ENCODE data around the gene GSE1.

Gene GSE1

DNA sequence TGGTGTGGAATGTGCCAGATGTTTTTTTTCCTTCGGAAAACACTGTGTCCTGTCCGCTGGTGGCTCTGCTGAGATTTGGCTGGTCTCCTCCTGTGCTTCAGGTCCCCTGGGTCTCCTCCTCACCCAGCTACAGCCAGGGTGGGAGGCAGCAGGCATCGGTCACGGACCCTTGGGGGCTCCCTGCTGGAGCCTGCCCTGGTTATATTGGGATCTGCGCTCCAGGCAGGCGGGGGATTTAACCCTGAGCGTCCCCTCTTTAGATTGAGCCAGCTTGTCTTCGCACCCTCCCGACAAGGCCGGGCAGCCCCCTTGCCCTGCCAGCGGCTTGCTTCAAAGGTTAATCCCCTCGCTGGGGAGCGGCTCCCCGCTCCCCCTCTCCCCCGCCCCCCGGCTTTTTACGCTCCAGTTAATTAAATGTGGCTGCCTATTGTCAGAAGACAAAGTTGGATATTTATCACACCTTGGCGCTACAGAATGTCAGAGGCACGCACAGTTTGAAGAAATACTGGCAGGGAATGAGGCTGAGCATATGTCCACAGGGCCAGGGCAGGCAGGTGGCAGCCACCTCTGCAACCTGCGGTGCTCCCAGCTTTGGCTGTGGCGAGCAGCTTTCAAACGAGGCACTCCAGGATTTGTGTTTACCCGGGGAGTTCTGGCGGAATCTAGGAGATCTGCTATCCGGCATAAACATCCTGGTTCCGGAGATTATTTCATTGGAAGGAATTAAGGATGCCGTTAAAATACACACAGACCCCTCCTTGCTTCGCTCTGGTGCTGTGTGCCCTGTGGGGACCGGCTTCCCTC lies 38.2 kb upstream of the GSE1 start:
- DNase-seq: peak in 1 of 2 experiments; percentile 35

DNA sequence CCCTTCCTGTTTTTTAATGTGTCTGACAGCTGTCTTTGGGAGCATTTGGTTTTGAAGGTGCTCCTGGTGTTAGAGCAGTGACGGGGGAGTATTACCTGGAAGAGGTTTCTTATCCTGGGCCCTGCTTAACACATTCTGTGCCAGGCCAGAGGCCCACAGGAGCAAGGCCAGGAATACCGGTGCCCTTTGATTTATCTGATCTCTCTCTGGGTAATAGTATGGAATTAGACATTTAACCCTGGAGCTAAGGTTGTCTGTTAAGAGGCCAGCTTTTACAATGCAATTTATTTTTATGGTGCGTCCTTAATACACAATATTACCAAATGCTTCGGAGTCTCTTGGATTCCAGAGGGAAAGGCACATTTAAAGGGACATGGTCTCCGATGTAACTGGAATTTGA lies 37.2 kb upstream of the GSE1 start:
- no peak for DNase-seq

DNA sequence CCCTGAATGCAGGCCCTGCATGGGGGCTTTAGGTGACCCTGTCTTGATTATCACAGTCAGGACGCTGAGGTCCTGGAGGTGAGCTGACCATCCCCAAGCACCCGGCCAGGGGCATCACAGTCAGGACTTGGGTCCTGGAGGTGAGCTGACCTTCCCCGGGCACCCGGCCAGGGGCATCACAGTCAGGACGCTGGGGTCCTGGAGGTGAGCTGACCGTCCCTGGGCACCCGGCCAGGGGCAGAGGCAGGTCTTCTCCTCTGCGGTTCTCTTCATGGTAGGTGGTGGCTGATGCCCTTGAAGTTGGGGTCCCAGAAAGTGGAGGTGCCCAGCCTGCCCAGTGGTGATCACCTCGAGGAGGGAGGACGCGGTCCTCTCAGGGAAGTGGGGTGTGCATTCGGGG lies 36.2 kb upstream of the GSE1 start:
- DNase-seq: no peak

DNA sequence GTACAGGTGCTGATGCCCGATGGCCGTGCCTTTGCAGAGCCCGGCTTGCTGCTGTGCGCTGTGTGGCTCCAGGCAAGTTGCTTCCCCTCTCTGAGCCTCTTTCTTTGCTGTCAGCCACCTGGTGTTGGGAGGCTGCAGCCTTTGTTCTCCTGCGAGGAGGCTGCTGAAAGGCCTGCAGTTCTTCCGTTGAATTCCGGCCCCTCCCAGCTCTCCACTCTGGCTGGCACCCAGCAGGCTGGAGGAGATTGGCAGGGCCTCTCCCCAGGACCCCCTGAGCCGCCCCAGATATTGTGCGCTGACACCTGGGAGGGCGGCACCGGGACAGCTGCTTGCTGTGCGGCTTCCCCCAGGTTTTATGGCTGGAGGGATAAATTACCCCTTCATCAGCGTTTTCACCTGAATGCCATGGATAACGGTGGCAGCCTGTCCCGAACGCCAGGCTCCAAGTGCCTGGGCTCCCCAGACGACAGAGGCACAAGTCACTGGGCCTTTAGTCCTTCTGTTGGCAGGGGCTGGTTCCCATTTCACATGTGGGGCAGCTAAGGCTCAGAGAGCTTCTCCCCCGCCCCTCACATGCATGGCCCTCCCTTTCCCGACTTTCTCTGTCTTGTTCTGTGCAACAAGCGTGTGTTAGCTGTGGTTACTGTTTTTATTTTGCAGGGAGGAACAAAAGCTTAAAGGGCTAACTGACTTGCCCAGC lies 35.1 kb upstream of the GSE1 start:
- no peak for DNase-seq

DNA sequence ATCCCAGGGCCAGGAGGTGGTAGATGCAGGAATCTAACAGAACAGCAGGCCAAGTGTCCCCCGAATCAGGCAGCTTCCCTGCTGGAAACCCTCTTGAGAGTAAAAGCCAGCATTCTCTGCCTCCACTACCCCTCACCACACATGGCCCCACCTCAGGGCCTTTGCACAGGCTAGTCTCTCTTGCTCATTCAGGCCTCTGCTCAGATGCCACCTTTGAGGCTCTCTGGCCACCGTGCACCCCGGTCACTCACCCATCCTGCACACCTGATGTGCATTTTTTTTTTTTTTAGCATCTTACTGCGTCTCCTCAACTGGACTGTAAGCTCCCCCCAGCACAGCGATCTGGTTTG lies 34.5 kb upstream of the GSE1 start:
- no peak for DNase-seq

DNA sequence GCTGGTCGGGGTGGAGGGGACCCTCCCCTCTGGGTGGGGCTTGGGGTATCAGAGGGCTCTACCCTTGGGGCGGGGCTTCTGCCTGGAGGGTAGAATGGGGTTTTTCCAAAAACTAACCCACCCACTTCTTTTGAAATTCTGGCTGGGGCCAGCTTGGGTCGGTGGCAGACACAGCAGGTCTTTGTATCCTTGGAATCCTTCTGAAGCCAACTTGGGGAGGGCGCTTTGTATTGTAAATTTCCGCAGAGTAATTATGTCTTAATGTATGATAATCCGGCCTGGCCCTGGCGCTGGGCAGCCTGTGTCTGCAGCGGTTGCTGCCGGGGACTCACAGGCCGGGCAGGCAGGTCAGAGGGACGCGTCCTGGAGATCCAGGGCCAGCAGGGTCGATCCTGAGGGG lies 33.9 kb upstream of the GSE1 start:
- no peak for DNase-seq

DNA sequence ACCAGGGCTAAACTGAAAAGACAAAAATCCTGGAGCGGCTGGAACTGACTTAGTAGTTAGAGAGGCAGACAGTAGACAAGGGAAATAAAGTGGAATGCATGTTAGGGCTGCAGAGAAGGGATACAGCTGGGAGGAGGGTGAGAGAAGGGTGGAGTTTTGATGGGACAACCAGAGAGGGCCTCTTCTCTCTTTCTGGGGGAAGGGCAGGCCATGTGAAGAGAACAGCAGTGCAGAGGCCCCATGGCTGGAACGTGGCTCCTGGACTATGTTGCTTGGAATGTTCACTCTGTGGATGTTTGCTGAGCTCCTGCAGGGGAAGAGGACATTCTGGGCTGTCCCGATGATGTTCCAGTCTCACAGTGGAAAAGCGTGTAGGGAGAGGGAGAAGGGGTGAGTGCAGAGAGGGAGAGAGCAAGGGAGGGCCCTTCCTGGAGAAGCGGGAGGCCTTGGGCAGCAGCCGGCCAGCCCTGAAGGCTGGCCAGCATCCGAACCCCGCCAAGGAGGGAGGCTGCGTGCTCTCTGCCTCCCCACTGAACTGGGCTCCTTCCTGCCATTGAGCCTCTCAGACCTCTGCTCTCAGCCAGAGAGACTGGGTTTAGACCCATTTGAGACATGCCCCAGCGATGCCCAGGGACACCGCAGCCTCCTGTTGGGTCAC lies 33.1 kb upstream of the GSE1 start:
- no peak for DNase-seq

DNA sequence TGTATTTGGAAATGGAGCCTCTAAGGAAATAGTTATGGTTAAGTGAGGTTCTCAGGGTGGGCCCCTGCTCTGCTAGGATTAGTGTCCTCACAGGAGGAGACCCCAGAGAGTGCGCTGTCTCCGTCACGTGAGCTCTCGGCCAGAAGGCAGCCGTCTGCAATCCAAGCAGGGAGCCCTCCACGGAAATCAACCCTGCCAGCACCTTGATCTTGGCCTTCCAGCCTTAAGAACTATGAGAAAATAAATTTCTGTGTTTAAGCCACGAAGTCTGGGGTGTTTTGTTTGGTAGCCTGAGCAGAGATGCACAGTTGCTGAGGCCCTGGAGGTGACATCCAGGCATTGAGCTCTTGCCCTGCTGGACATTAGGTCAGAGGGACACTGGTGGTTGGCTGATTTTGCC lies 32.4 kb upstream of the GSE1 start:
- no peak for DNase-seq

DNA sequence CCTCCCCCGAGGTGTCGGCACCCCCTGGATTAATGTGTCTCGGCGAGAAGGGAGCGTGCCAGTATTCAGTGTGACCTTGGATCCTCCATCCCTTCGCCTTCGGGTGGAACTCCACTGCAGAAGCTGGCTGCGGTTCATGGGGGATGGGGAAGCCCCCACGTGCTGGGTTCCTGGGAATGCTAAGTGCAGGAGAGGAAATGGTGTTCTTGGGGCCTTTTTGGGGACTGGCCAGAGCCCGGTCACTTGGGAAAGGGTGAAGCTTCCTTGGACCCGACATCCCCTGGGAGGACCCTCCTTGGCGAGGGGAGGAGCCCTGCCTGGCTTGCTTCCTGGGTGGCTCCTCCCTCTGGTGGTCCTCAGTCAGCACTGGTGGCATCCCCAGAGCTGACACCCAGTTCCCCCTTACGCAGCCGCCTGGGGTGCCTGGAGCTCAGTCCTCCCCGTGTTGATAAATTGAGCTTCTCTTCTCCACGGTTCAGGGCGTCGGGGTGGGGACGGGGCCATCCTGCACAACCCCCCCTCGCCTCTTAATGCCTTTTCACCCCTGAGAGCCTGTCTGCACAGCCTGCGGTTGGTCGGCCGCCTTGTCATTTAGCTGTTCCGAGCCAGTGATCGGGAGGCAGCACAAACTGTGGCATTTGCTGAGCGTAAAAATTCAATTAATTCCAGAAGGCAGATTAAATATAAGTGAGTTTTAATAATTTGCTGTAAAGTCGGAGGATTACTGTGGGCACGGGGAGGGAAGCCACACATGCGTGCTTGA lies 30.7 kb upstream of the GSE1 start:
- DNase-seq: no peak

DNA sequence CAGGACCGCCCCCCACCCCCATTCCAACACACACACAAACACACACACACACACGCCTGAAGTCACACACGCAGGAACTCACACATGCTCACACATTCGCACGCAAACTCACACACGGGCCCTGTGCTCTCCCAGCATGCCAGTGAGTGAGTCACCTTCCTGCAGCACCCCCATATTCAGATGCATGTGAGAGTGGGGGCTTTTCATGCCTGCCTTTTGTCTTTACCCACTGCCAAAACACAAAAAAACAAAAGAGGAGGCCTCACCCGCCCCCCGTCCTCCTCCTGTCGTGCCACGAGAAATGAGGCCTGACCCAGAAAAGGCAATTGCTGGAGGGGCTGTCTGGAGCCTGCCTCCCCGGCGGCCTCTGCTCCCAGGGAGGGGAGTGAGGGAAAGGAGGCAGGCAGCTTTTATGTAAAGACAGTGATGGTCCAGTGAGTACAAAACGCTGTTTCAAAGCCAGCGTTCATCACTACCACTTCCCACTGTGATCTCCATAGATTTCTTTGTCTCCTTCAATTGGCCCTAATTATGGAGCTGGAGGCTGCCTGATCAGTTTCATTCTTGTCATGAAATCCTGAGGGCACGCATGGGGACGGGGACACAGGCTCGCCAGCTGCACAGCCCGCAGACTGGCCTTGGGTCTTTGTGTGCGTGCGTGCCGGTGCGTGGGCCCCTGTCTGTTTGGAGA lies 29.5 kb upstream of the GSE1 start:
- no peak for DNase-seq

DNA sequence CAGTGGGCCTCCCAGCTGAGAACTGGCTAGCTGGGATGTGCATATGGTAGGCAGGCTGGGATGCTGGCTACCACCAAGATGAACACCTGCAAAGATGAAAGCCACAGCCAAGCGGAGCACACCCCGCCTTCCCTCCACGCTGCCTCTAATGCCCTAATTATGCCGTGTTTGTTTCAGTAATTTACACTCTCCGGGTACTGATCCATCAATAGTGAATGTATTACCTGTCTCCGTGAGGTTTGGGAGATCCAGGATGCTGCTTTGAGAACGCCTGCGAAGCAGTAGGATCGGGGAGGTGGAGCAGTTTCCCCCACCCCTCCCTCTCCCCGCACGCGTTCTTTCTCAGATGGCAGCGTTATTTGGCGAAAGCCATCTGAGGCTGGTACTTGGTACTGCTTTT lies 28.9 kb upstream of the GSE1 start:
- no peak for DNase-seq

DNA sequence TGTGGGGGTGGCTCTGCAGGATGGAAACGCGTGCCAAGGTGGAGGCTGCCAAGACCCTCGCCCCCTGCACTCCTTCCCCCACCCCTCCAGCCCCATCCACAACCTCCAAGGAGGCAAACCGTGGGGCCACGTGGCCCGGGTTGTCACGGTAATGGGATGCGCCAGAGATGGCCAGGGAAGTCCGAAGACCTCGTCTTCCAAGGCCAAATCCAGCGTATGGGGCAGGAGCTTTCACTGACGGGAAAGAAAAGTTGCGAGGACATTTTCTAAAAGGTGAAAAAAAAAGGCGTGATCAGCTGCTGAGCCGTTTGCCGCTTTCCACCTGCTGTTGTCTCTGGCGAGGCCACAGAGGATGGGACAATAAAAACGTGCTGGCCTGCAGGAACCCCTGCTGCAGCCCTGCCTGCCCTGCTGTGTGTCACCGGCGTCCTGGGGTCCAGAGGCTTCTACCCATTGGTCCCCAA lies 28.3 kb upstream of the GSE1 start:
- DNase-seq: no peak

DNA sequence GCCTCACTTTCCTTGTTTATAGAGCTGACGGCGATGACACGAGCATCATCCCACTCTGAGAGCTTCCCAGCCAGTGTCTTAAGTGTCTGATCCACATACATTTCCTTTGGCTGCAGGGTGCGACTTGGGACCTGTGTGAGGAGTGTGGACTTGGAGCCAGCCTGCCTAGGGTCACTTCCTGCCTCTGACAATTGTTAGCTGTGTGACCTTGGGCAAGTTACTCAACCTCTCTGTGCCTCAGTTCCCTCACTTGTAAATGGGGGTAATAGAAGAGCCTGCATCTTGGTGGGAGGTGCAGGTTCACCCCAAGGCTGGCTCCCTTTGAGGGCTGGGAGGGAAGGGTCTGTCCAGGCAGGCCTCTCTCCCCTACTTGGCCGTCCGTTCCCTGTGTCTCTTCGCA lies 27.4 kb upstream of the GSE1 start:
- DNase-seq: no peak

DNA sequence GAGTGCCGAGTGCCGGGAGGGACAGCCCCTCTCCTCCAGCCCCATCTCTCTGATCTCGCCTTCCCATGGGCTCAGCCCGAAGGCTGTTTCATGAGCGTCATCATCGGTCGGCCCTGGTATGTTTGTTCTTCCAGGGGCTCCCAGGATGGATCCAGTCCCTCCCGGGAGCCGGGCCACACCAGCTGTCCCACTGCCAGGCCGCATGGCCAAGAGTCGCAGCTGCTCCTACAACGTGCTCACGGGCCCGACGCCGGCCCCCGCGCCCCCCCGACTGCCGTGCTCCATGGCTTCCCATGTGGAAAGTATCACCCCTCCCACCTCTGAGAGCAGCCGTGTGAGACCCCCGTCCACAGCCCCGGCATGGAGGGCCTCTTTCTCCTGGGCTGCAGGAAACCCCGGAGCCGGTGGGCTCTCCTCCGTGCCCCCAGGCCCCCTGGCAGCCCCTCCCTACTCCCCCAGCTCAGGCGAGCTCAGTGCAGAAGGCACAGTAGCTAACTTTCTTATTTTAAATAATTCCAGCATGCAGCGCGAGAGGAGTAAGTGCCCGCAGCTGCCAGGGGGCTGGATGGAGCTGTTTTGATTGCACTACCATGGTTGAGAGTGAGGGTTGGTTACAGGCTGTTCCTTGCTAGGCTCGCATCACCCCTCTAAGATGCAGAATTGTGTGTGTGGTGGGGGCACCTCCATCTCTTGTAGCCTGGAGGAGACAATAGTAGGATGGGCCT lies 26.6 kb upstream of the GSE1 start:
- no peak for DNase-seq

DNA sequence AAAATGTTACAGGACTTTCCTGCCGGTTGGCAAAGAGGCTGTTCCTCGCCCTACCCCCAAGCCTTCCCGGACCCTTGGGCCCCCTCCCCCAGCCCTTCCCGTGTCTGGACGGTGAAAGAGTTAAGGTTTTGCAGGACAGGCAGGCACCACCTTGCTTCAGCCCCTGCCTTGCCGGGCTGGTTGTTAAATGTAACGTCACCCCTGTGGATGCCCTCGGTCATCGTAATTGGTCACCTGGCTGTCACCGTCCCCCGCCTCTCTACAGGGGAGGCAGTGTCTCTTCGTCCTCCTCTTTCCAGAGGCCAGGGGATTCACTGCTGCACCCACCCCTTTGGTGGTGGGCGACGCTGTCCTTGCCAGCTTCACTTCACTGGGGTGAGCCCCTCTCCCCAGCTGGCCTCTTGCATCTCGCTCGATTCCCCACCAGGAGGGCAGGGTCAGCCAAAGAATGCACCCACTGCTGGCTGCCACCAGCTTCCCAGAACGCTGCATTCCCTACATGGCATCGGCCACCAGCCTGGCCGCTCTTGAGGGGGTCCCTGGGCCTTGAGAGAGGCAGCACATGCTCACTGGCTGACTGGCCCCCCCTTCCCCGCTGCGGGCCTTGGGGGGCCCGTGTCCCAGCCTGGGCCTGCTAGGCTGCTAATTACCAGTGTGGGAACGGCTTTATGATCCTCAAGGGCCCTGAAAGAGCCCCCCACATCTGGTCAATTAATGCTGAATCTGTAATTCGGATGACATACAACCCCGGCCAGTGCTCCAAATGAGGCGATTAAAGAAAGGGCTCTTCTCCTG lies 25.2 kb upstream of the GSE1 start:
- no peak for DNase-seq

DNA sequence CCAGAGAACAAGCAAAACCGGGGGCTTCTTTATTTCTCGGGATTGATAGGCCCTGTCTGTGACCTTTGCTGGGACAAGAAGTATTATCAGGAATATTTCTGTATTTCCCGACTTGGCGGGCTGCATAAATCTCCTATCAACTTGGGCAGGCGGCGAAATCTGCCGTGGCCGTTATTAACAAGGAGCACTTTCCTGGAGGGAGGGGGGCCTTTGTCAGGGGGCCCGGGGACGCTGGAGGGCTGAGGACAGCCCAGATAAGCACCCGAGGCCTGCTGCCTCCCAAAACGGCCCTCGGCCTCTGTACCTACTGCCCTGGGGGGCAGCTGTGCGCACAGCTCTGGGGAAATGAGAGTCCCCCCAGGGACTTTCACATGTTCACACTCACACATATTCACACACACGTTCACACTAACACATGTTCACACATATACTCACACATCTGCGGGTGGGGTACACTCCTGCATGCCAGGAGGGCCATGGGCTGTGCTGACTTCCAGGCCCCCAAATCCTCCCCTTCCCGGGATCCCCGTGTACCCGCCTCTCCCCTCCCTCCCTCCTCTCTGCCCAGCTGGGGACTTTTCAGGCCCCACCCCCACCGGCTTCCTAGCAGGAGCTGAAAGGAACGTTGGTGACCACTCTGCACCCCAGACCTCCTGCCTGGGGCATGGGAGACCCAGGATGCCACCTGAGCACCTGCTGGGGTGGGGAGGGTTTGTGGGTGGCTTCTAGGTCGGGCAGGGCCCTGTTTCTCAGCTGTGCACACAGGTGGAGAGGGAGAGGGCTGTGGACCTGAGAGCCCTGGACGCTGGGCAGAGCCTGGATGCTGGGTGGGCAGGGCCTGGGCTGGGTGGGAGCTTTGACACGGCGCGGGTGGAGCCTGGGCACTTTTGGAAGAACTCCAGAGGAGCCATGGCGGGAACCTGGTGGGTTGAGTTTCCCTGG lies 24.3 kb upstream of the GSE1 start:
- DNase-seq: no peak

DNA sequence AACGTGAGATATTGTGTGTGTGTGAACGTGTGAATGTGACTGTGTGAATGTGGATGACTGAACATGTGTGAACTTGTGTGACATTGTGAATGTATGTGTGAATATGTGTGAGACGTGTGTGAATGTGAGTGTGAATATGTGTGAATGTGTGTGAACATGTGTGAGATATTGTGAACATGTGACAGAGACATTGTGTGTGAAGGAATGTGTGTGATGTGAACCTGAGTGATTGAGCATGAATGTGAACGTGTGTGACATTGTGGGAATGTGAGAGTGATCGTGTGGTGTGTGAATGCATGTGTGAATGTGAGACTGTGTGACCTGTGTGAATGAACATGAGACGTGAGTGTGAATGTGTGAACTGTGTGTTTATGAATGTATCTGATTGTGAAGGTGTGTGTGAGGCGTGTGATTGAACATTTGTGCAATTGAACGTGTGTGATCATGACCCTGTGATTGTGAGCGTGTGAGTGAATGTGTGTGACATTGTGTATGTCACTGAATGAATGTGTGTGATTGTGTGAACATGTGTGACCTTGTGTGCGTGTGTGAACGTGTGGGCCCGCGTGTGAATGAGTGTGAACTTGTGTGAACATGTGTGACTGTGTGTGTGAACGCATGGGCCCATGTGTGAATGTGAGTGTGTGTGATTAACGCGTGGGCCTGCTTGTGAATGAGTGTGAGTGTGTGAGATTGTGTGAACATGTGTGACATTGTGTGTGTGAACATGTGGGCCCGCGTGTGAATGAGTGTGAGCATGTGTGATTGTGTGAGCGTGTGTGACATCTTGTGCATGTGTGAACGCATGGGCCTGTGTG lies 23.2 kb upstream of the GSE1 start:
- DNase-seq: no peak

DNA sequence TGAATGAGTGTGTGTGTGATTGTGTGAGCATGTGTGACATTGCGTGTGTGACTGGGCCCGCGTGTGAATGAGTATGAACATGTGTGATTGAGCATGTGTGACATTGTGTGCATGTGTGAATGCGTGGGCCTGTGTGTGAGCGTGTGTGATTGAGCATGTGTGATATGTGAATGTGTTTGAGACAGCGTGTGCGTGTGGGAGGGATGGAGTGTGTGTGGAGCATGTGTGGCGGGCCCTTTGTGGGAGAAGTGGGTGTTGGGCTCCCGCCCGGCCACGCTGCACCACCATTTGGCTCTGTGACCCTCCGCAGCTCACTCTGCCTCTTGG lies 22.7 kb upstream of the GSE1 start:
- DNase-seq: no peak

DNA sequence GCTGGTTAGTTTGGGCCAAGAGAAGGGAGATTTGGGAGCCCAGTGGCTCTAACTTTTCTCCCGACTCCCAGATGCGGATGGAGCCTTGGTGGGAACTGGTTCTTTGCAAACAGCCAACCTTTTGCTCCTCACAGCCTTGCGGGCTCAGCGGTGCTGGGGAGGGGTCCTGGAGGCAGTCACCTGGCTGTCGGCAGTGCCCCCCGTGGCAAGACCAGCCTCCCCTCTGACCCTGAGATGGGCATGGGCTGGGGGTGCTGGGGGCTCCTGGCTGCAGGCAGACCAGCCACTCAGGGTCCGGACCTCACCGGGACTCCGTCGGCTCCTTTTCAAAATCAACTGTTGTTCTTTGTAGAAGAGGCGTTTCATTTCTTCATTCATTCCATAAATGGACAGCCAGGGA lies 21.7 kb upstream of the GSE1 start:
- no peak for DNase-seq
